Coronary artery (tissue), 2 donors: Measurements from ENCODE around the gene TTC39A.

ENCODE experiments used
- DNase-seq: peaks from one replicate; pipeline ENCODE4 v3.0.0-alpha.2; 2017; ENCODE audit warnings: low spot score
- H3K27ac ChIP-seq, 2 donors: fragments of 200-600 bp; sonication (generic); one replicate each; pipeline ENCODE4 v1.5.1; 2016 to 2019
- H3K4me3 ChIP-seq: fragments of 200-600 bp; sonication (generic); 2 replicates; pipeline ENCODE4 v1.5.1; 2016; ENCODE audit warnings: mild to moderate bottlenecking, moderate library complexity
- CTCF ChIP-seq: fragments of 200-600 bp; sonication (generic); IDR thresholded peaks from one replicate; pipeline ENCODE4 v1.5.1; 2019; ENCODE audit warnings: antibody characterized with exemption

TTC39A gene

GRCh38 chr1:51309291-51309690 is 21.1 kb downstream of the TTC39A start:
- H3K27ac ChIP-seq, result no peak overlapping the region
- DNase-seq, result no peak
- no peak for TF ChIP-seq CTCF
- no peak overlapping the region for H3K4me3 ChIP-seq

GRCh38 chr1:51308636-51309035 is 21.7 kb downstream of the TTC39A start:
- H3K4me3 ChIP-seq, result no peak overlapping the region
- no peak for TF ChIP-seq CTCF
- no peak for DNase-seq
- H3K27ac ChIP-seq, result no peak overlapping the region

GRCh38 chr1:51306950-51307349 is 23.4 kb downstream of the TTC39A start:
- Histone ChIP-seq H3K27ac (no peak overlapping the region), H3K4me3 (no peak overlapping the region)
- TF ChIP-seq CTCF, result no peak
- DNase-seq, result no peak

- H3K27ac ChIP-seq, result no peak overlapping the region
- no peak for TF ChIP-seq CTCF
- no peak overlapping the region for H3K4me3 ChIP-seq
- DNase-seq, result no peak
Observed at GRCh38 chr1:51305371-51305823, 25.0 kb downstream of the TTC39A start.

GRCh38 chr1:51304360-51304759 is 26.0 kb downstream of the TTC39A start:
- TF ChIP-seq CTCF, result no peak
- no peak for DNase-seq
- Histone ChIP-seq H3K27ac (no peak overlapping the region), H3K4me3 (no peak overlapping the region)

- peak overlapping the region; percentile 49 for H3K4me3 ChIP-seq
- no peak overlapping the region for H3K27ac ChIP-seq
- TF ChIP-seq CTCF, result no peak
- no peak for DNase-seq
Observed at GRCh38 chr1:51303751-51304251, 26.6 kb downstream of the TTC39A start.

GRCh38 chr1:51303315-51303714 is 27.0 kb downstream of the TTC39A start:
- H3K4me3 ChIP-seq, result peak overlapping the region; percentile 49
- no peak for TF ChIP-seq CTCF
- H3K27ac ChIP-seq, result no peak overlapping the region
- DNase-seq, result no peak
